CD1c-positive myeloid dendritic cell (primary cell): ENCODE results near the gene TMEM140.
"Not testable (repeated sequence)": the region's sequence is repeated elsewhere in the genome, so short reads cannot be mapped to it uniquely, and the experiment has no call there.

Experiments used
- DNase-seq: peaks from one replicate; pipeline ENCODE4 v3.0.0-alpha.2; 2016; ENCODE audit errors: extremely low spot score

The TMEM140 gene

DNA sequence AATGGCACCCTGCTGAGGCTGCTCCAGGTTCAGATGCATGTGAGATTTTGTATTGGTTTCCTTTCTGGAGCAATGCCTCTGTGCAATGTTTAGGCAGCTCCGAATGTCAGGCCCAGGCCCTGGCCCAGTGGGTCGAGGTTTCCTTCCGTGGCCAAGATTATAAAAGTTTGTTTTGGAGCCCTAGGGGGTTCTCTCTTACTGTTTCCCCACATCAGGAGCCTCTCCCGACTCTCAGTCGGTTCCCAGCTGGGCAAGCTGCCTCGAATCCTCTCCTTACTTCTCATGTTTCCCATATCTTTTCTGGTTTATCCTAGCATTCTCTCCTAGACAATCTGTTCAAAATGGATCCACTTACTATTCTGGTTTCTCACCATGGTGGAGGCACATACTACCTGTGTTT is 11.0 kb downstream of the TMEM140 start:
- no peak for DNase-seq

DNA sequence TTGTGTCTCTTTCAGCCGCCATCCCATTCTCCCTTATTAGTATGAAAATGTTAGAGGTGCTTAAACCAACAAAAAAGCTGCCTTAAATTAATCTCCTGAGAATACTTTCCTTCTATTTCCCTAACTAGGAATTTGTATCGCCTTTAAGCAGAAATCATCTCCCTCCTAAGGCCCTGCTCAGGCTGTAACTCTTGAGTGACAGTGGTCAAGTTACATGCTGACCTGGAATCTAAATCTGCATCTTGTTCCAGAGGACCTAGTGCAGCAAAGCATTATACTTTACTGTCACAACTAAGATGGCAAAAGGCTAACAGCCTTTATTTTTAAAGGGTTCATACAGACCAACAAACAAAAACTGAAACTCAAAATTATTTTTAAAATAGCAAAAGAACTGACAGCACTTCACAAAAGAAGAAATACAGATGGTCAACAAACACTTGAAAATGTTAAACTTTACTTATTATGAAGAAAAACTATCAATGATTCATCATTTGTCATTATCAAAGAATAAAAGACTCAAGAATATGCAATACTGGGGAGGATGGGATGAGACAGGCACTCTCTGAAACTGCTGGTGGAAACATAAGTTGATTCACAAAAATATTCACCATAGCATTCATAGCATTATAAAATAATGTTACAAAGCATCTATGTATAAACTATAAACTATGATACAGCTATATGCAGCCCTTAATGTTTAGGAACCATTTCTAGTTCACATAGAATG is 11.7 kb downstream of the TMEM140 start:
- DNase-seq = no peak

DNA sequence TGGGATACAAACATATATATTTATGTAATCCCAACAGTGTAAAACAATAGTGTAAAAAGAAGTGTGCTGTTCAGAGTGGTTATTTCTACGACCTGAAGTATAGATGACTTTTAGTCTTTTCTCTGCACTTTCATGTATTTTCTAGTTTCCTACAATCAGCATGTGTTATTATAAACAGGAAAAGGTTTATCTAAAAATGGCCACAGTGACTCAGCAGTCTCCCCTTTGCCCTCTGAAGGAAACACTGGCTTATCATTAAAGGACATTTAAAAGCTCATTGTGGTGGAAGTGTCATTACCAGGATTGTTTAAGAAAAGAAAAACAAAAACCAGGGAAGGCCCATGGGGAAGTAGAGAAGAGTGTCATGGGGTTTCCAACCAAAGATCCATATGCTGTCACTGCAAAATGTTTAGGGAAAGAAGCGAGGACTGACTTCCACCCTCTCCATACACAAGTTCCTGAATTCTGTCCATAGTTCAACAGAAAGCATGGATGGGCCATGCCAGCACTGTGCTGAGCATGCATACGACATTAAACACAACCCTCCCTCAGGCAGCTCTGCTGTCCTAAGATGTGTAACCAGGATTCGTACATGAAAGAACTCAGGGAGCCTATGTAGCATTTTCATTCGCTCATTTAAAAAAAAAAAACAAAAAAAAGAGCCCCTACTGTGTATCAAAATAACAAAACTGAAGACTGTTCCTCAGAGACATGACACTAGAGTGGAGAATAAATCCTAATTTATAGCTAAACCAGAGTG is 12.4 kb downstream of the TMEM140 start:
- DNase-seq = peak; percentile 41

DNA sequence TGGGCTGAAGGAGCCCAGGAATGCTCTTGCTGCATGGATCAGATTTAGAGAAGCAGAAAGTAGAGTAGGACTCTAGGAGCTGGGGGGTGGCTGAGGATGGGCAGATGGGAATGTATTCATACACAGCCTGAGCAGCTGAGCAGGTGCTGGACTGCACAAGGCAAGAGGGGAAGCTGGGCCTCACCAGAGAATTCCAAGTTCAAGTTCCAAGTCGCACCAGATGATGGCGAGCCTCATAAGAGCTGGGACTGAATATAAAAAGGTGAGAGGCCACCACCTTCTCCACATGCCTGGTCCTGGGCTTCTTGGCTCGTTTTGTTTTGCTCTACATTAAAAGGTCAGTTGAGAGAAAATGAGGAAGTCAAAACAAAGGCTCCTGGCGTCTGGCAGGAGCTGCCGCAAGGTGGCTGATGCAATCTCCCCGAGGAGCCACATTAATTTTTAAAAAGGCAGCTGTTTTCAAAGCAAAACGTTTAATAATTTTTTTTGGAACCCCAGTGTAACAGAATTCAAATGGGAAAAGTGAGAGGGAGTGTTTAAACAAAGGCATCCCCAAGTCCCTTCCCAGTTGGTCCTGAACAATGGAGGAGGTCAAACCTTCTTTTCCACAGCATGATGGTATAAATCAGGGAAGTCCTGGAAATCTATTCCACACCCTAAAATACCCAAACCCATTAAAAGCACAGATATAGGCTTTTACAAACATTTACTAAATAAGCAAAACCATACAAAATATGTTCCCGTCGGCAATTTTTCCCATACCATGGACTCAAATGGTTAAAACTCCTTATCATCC is 13.2 kb downstream of the TMEM140 start:
- DNase-seq = peak; percentile 50

DNA sequence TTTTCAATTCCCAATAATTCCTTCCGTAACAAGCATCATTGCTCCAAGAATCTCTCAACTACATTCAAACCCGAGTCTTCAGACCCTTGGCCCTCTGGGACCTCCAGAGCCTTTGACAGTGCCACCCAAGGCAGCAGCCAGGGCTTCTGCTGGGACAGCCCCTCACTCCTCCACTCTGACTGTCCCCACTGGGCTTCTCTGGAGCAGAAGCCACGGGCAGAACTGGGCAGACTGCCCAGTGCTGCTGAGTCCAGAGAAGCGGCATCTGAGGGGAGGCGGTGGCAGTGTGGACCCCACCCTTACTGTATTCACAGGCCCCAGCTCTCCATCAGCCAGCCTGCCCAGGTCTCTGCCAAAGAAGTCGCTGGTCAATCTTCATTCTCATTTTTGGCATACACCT is 13.8 kb downstream of the TMEM140 start:
- no peak for DNase-seq

DNA sequence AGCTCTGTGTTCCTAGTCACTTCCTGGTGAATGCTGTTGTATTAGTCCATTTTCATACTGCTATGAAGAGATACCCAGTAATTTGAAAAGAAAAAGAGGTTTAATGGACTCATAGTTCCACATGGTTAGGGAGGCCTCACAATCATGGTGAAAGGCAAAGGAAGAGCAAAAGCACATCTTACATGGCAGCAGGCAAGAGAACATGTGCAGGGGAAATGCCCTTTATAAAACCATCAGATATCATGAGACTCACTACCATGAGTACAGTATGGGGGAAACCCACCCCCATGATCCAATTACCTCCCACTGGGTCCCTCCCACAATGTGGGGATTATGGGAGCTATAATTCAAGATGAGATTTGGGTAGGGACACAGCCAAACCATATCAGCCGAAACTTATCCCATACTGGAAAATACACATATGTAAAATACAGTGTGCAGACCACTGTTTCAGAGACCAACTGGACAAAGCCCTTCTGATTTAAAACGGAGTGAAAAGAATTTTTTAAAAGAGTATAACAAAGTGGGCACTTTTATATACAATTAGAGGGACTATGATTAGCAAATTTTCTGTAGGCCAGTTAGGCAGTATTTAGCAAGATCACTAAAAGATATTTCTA is 14.6 kb downstream of the TMEM140 start:
- DNase-seq = no peak

DNA sequence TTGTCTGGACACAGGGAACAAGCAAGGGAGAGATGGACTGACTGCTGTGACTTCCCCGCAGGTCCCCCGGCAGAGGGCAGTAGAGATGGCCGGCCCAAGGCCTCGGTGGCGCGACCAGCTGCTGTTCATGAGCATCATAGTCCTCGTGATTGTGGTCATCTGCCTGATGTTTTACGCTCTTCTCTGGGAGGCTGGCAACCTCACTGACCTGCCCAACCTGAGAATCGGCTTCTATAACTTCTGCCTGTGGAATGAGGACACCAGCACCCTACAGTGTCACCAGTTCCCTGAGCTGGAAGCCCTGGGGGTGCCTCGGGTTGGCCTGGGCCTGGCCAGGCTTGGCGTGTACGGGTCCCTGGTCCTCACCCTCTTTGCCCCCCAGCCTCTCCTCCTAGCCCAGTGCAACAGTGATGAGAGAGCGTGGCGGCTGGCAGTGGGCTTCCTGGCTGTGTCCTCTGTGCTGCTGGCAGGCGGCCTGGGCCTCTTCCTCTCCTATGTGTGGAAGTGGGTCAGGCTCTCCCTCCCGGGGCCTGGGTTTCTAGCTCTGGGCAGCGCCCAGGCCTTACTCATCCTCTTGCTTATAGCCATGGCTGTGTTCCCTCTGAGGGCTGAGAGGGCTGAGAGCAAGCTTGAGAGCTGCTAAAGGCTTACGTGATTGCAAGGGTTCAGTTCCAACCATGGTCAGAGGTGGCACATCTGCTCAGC is 16.6 kb downstream of the TMEM140 start:
- no peak for DNase-seq

DNA sequence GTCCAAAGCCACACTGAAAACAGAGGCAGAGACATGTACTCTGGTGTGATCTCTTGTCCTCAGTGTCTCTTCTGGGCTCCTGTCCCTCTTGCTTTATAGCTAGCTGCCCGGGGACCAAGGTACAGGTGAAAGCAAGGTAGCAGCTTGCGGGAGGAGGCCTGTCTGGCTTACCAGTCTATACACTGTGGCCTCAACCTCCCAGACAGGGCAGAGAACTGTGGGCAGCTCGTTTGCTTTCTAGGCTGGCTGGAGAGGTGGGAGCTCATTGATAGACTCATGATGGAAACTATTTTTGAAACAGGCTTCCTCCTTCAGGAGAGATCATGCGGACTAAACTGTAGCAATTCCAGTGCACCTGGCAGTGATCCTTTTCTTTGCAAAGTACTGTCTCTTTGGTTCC is 18.0 kb downstream of the TMEM140 start:
- DNase-seq = no peak

DNA sequence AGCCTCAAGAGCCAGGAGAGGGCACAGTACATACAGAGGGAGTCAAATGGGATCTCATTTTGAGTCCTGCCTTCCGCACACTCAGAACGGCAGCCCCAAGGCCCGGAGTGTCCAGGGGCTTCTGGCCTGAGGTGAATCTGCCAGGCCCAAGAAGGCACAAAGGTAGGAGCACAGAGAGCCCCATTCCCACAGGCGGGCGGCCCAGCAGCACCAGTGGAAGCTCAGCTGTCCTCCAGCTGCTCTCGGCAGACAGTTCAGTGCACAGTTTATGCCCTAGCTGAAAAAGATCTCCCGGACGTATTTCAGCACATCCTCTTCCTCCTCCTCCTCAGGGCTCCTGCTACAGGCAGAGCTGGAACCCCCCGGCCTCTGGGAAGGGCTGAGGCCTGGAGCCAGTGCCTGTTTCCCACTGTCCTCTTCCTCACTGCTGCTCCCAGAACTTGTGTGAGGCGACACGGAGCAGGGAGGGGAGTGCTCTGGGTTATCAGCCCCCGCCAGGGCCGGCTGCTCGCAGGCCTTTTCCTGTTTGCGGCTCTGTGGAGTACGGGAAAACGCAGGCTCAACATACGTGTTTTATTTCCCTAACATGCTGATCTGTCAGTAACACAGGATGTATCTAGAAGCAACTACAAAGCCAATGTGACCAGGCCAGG is 18.6 kb downstream of the TMEM140 start:
- no peak for DNase-seq

DNA sequence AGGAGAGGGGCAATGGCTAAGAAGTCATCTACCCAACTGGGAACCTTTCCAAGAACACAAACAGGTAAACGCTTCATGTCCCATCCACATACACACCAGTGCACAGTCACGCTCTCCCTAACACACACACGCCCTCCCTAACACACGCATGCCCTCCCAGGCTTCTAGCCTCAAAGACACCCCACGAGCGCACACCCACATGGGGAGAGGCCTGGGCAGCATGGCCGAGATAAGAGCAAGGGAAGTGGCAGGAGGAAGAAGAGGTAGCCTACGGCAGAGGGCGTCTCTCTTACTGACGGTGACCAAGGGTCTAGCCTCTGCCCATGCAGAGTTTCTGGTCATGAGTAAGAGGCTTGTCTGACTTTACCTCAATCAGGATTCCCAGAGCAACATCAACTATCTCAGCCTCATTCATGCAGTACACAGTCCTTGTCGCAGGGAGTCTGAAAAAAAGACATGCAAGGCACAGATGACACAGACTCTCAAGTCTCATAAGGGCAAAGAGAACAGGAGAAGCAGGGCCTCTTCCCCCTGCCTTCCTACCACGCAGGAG is 19.6 kb downstream of the TMEM140 start:
- no peak for DNase-seq

DNA sequence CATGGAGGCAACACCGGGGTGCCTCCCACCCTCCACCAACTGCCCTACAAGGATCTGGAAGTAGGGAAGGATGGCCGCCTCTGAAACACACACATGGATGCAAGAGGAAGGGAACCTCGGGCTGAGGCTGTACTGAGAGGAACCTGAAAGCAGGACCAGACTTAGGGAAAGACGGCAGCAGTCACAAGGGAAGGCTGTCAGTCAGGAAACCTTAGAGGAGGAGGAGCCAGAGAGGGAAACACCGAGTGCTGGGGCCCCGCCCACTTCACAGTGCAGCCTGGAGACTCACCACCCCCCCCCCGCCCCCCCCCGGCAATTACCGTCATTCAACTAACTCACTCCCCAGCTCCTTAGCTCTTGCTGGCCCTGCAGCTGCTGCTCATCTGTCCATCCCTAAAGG is 20.1 kb downstream of the TMEM140 start:
- DNase-seq = peak; percentile 54

DNA sequence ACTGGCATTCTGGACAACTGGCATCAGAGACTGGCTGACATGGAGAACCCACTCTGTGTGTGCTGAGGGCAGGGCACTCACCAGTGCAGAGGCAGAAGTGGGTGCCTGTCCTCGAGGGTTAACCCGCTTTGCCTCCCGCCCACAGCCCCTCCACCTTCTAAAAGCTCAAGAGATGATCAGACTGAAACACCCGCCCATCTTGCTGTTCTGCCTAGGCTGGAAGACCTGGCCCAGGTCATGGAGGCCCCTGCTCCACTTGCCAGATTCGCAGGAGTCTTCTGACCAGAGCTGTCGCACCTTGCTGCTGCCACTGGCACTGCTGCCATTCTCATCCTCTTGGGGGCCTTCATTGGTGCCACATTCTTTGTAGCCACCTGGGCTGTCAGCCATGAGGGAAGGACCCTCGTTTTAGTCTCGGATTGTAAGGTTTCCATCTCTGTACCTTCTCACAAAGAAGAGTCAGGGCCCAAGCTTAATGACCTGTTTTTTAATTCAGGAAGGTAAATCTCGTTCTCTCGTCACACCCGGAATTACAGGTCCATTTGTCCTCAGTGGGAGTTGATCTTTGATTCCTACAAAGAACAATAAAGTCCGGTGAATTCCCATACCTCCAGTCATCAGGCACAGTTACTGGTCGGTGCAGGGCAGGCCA is 20.7 kb downstream of the TMEM140 start:
- DNase-seq = no peak

DNA sequence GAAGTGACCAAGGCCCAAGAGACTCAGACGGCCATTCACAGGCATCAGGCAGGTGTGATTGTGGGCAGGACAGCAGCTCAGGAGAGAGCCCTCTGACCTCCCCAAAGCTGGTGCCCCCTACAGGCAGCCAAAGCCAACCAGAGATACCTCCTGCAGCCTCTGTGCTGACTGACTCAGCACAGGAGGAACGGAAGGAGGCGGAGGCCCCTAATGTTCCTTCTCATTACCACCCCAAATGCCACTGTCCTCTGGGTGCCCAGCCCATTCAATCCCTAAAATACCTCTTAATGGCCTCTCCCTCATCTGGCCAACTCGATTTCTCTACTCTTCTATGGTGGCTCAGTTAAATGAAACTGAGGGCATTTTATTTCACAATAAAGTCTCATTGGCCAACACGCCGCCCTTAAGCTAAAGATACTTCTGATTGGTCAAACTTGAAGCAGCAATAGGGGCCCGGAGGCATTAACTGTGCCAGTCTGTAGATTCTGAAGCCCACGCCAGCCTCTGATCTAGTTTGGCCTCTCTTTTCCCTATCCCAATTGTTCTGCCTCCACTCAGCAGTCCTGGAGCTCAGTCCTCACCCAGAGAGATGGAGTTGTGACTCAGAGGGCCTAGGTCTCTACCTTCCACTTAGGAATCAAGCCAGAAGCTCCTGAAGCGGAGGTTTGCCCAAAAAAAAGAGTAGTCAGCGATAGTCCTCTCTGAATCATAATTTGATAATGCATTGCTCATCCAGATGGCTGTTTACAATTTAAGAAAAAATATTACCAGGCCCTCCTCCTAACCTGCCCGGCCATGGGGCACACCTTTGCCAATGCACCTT is 21.5 kb downstream of the TMEM140 start:
- peak; percentile 36 for DNase-seq

DNA sequence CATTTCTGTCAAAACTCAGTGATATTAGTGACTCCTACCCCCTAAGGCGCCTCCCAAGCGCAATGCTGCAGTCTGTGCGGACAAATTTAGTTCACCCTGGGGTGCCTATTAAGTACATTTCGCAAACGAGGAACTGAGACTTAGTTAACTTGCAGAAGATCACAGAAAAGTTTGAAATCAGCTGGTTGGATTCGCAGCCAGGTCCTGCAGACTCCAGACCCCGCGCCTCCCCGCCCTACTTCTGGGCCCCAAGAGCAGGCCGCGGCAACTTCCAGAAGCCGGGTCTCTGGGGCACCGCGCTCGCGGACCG is 22.0 kb downstream of the TMEM140 start:
- DNase-seq = peak; percentile 78

DNA sequence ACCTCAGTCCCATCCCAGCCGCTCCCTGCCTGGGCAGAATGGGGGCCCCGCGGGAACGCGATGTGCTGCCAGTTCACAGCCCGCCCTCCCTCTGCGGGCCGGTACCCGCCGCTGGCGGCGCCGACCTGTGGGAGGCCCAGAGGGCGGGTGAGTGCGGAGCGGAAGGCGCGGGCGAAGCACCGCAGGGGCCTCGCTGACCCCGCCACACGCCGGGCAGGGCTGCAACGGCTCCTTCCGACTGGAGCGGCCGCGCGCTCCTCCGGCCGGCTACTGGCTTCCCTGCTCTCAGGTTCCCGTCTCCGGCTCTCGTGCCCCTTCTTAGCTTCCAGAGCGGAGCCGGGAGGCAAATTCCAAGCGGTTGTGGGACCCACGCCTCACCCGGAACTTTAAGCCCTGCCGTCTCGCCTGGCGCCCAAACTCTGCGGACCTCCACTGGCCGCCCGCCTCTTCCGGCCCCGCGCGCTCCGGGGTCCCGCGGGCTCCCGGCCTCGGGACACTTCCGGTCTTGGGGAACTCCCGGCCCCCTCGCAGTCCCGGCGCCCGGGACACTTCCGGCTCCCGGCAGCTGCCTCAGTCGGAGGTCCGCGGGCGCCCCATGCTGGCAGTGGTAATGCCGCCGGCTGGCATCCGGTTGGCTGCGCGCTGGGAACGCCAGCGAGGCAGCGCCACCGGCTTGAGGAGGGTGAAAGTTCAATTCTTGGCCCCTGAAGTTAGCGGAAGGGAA is 22.6 kb downstream of the TMEM140 start, which contains the start of gene CYREN:
Gene CYREN, minus strand, starts transcription at position 434 of the 724 bp plus-strand sequence. CDS start 1,785 bp downstream, outside the sequence.
- peak; percentile 97 for DNase-seq

DNA sequence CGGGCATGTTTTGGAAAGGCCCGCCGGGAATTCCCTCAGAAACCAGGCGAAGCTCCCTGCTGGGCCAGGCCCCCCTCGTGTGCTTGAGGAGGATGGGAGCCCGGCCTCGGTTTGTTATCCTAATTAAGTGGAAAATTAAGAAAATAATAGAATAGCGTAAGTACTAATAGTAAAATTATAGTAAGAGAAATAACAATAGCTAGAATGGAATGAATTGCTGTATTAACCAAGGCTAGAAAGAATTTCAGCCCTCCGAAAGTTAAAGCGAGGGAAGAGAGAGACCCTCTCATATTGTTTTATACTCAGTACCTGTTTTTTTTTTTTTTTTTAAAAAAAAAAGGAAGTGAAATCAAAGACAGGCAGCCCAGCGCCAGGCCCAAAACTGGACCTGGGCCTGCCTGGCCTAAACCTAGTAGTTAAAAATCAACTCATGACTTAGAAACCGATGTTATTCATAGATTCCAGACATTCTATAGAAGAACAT is 23.2 kb downstream of the TMEM140 start:
- peak; percentile 15 for DNase-seq

DNA sequence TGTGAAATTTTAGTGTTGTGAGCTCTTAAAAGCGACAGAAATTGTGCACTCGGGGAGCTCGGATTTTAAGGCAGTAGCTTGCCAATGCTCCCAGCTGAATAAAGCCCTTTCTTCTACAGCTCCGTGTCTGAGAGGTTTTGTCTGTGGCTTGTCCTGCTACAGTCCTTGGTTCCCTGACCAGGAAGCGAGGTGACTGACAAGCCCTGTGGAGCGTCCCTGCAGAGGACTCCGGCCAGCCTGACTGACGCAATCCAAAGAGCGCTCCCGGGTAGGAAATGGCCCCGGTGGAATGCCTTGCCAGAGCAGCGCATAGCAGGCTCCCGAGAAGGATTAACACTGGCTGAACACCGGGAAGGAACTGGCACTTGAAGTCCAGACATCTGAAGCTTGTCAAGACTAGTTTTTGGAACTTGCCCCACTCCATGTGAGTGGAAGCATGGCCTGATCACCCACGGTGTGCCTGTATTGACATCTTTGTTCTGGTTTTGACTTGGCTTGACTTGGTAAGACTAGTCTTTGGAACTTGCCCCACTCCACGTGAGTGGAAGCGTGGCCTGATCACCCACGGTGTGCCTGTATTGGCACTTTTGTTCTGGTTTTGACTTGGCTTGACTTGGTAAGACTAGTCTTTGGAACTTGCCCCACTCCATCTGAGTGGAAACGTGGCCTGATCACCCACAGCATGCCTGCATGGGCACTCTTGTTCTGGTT is 23.9 kb downstream of the TMEM140 start:
- not testable (repeated sequence) for DNase-seq

DNA sequence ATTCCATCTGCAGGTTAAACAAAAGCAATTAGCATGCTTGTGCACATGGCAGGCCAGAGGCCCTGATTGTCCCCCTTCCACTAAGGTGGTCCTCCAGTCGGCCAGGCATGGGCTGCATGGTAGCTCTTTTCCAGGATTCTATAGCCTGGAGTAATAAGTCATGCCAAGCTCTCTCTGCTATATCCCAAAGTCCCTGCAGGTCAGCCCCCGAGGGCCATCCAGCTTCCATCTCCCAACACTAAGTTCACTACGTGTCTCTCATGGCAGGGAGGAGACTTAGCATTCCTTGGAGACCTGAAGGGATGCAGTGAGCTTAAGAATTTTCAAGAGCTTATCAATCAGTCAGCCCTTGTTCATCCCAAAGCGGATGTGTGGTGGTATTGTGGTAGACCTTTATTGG is 26.0 kb downstream of the TMEM140 start:
- DNase-seq = not testable (repeated sequence)
